NK-92 (cell line): ENCODE results near the gene LRGUK.
"Not testable (repeated sequence)": the region's sequence is repeated elsewhere in the genome, so short reads cannot be mapped to it uniquely, and the experiment has no call there.

ENCODE experiments used
- DNase-seq: peaks from one replicate; lab custom pipeline; 2025; ENCODE audit not compliant: unreplicated experiment; lab: John Stamatoyannopoulos, UW

Gene LRGUK

DNA sequence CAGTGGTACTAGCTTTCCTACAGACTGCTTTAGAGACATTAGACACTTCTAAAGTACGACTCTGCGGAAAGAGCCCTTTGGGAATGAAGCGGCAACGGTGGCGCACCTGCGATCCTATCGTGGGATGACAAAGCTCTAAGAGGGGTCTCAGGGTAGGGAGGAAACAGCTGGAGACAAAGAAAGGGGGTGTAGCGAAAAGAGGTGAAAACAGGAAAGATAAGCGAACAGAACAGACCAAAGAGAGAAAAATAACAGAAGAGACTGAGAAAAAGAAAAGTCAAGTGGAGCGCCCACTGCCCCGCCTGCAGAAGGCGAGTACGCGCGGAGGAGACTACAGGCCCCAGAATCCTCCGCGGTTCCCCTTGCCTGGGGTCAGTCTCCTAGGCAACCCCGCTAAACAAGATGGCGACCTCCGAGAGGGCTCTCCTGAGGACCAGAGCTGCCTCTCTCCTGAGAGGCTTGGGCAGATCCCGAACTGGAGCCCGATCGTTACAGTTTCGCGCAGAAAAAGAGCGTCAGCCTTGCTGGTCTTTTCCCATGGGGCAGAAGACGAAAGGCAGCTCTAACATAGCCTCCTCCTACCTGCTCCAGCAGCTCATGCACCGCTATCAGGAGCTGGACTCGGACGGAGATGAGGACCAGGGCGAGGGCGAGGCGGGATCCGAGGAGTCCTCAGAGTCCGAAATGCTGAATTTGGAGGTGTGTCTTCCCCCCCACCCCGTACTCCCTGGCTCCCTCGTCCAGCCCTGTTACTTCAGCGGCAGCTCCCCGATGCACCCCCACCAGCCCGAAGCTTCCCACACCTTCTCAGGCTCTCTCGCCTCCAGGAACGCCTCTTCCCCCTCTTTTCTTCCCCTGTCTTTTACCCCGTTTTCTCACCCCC, at the start of gene LRGUK:
Gene LRGUK, plus strand, starts transcription at position 375 of the 883 bp plus-strand sequence. Its CDS starts 28 bp downstream, at position 403.
- no peak for DNase-seq

DNA sequence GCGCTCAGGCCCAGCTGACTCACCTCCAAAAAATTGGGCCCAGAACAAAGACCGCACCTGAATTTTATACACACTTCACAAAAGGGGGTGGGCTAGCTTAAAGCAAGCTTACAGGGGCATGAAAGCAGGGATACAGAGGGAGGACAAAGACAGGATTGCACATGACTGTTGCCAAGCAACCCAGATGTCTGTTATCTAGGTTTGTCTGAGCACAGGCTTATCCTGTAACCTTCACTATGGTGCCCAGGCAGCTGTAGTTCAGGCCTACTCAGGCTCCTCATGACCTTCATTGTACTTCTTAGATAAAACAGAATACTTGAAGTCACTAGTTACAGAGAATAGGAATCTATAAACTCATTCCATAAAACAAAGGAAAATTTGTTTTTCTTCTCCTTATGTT, 49.6 kb upstream of the LRGUK start:
- DNase-seq = not testable (repeated sequence)

DNA sequence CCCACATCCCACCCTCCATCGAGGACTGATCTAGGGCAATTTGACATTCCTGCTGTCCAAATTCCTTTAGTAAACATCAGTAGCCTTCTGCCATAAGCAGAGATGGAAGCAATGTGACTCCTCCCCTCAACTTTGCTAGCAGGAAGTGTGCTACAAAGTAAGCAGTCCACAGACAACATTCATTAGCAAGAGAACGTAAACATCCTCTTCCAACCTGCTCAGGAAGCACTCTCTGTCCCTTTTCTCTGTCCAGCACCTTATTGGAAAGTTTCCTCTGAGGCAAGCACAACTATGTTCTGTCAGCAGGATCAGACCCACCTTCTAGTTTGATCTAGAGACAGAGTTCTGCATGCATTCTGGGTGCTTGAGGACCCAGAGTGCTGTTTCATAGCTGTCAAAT, 48.1 kb upstream of the LRGUK start:
- no peak for DNase-seq

DNA sequence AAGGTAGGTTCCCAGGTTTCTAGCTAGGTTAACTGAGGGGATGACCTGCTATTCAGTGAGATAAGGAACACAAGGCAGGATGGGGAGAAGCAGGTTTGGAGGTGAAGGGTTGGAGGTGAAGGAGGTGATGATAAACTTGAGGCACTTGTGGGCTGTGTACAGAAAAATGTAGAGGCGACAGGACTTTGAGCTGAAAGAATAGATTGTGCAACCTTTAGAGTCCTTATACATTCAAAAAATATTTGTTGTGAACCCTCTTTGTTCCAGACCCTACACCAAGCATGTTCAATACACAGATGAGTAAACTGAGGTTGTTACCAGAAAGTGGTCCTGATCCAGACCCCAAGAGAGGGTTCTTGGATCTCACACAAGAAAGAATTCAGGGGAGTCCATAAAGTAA, 45.4 kb upstream of the LRGUK start:
- DNase-seq = no peak

DNA sequence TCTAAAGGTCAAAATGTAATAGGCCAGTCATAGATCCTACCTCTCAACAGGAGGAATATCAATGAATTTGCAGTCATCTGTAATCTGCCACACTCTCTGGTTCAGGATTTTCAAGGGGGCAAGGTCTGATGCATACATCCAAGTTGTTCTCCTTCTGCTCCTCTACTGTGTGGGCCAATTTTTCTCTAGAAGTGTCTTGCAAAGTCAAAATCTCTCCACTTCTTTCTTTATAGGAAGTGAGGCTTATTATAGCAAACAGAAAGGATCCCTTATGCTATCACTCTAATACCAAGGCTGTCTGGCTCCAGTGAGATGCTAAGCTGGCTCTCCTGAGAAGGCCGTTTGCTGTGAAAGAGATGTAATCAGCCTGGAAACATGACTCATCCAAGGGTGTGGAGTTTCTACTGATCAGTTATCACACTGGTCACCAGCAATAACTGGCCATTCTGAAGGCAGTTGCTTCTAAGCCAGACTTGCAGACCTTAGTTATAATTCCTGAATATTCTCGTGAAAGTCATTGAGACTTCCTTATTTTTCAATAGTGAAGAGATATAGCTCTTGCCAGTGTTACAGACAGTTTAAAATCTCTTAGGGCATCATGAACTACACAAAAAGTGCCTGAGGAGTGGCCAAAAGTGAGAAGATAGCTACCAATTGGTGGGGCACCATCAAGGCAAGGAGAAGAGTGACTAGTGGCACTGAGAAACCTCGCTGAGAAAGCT, 43.2 kb upstream of the LRGUK start:
- DNase-seq = no peak

GRCh38 chr7:134084488-134085144, 42.5 kb upstream of the LRGUK start:
- DNase-seq = no peak

DNA sequence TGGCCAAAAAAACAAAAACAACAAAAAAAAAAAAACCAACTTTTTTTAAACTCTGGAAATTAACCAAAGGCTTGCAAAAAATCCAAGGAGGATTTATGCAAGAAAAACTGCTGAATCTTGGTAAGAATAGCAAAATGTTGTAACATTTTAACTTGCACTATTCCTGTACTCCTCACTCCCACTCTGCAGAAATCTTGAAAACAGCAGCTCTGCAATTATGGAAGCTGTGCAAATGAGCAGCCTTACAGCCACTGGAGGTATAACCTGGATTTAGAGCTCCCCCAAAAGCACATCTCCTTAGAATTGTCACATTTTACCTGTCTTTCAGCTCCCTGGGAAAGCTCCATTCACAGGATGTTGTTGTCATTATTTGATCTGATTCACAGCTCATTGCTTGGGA, 41.8 kb upstream of the LRGUK start:
- no peak for DNase-seq

DNA sequence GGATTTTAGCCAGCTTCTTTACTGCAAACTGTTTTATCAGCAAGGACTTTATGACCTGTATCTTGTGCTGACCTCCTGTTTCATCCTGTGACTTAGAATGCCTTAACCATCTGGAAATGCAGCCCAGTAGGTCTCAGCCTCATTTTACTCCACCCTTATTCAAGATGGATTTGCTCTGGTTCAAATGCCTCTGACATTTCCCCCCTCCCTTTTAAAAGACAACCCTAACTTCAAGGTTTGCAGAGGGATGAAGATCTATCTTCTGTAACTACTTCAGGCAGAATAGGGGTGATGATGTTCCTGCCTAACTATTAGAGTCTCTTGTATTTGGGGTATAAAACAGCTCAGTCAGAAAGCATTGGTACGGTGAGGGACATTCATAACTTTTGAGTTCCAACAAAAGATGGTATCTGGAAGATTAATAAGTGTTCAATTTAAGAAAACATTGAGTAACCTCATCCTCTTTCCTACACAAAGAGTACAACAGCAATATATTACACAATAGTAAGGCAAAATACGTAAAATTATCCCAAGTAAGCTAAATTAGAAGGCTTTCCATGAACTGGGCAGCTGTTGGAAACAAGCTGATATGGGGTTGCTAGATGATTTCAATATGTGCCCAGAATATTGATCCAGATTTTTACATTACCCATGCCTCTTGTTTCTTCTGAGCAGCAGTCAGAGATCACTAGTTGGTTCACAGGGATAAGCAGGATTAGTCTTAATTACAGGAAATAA, 40.0 kb upstream of the LRGUK start:
- no peak for DNase-seq

GRCh38 chr7:134088199-134088598, 38.9 kb upstream of the LRGUK start:
- no peak for DNase-seq

DNA sequence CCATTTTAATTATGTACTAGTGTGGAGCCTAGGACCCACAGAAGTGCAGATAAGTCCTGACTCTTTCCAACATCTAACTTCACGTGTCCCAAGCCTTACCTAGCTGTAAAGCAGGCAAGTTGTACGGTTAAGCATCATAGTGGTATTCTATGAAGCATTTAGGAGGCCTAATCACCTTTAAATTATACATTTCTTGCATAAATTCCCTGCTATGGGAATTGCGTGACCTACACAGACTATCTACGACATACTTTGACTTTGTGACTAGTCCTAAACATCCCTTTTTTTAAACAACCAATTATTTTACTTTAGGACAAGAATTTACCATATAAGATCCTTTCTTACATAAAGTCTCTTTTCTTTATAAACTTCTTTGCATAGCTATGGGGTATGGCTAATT, 37.7 kb upstream of the LRGUK start:
- no peak for DNase-seq

DNA sequence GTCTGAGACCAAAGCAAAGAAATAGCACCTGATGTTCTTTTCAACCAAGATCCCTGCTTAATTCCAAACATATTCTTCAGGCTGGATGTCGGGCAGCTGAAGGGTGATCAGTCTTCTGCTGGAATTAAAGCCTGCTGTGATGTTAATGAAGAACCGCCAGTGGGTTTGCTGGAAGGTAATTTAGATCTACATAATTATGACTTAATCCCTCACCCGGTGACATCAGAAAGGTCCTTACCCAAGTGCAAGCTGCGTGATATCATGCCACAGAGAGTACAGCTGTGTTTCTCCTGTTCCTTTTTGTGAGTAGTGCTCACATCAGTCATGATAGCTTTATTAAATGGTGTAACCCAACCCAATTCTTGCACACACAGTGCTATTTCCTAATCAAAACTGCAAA, 29.1 kb upstream of the LRGUK start:
- DNase-seq = no peak

GRCh38 chr7:134101716-134102115, 25.4 kb upstream of the LRGUK start:
- no peak for DNase-seq

DNA sequence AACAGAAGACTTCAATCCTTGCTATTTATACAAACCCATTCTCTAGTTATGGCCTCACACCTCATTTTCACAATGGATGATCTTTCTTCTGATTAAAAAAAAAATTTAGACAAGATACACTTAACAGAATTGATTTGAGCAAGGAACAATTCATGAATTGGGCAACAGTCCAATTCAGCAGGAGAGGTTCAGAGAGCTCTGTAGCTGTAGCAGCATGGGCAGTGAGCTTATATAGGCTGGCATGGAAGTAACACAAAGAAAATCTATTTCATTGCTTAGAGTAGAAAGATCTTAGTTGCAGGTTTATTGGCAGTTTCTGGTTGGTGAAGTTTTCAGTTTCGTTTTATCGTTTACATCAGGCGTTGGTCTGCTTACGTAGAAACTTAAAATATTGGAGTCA, 23.0 kb upstream of the LRGUK start:
- no peak for DNase-seq

- no peak for DNase-seq
Observed at GRCh38 chr7:134105841-134106240, 21.3 kb upstream of the LRGUK start.

- DNase-seq = no peak
Observed at GRCh38 chr7:134108802-134109201, 18.3 kb upstream of the LRGUK start.

GRCh38 chr7:134113655-134114054, 13.5 kb upstream of the LRGUK start:
- DNase-seq = no peak

DNA sequence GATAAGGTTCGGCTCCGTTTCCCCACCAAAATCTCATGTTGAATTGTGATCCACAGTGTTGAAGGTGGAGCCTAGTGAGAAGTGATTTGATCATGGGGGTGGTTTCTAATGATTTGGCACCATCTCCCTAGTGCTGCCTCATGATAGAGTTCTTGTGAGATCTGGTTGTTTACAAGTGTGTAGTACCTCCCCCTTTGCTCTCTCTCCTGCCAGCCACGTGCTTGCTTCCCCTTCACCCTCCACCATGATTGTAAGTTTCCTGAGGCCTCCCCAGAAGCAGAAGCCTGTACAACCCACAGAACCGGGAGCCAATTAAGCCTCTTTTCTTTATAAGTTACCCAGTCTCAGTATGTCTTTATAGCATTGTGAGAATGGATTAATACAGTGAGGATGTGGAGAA, 12.1 kb upstream of the LRGUK start:
- DNase-seq = no peak

DNA sequence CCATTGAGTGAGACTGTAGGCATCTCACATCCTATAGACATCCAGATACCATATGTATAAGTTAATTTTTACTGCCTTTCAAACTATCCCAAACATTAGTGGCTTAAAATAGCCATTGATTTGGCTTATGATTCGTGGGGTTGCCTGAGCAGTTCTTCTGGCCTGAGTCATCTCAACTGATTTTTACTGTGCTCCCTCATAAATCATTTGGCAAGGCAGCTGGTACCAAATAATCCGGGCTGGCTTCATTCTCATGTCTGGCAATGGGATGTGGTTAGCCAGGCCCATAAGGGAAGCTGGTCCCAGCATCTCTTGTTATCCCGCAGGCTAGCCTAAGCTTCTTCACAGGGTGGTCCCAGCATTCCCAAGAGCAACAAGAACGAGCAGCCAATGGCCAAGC, 6.7 kb upstream of the LRGUK start:
- DNase-seq = no peak

DNA sequence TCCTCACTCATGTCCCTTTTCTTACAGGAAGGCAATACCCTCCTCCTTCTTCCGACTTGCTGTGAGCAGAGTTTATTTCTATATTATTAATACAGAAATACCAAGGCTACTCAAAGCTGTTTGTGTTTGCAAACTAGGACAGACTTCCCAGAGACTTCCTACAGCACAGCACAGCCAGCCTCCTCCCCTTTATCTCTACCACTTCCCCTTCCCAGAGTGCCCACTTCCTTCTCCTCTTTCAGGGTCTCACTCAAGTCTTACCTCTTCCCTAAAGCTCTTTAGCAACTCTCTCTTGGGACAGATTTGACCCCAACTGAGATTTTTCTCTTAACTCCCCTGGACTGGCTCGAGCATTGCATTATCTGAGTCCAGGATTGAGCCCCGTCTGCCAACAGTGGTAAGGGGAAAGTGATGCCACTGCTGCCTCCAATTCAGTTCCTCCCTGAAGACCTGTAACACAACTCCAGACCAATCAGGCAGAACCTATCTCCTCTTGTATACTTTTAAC, 5.5 kb upstream of the LRGUK start:
- DNase-seq = no peak

GRCh38 chr7:134122980-134123379, 4.2 kb upstream of the LRGUK start:
- no peak for DNase-seq

DNA sequence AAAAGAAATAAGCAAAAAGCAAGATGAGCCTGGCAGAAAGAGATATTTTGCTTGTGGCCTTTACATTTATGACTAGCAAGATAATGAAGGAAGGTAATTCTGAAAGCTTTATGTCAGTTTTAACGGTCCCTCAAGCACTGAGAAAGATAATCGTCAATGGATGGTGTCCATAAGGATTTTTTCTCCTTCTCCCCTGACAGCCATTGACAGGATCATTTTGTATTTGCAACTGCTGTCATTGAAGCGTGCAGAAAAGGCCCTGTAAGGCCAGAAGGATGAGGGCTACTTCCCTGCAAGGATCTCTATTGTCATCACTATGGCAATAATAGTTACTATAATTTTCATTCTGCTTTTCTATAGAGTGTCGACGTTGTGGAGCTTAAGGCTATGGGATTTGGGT, 994 bp upstream of the LRGUK start:
- DNase-seq = no peak
